CD14-positive monocyte (primary cell): Measurements from ENCODE around the gene NIPBL. TPM values are rescaled to one million over a fixed set of nuclear protein-coding genes. Genes with fewer than 3 reads are reported as not detected.
A peak's percentile ranks its signal among the peaks of the same experiment; 100 is the strongest.

Experiments
- DNase-seq, 3 donors: peaks; one replicate each; pipeline ENCODE4 v3.0.0-alpha.2; 2011 to 2022
- H2AFZ ChIP-seq: 2 replicates; pipeline ENCODE4 v1.6.0; 2012; ENCODE audit warnings: mild to moderate bottlenecking, low read depth, low read length, inconsistent platforms; ENCODE audit not compliant: insufficient read depth, poor library complexity, severe bottlenecking
- H3K27ac ChIP-seq, 2 donors: 1 replicate in 1 of 2; 2 replicates in 1 of 2; pipeline ENCODE4 v1.5.1; 2012 to 2013; ENCODE audit warnings: low read length in 2 of 2, control low read depth in 1 of 2, inconsistent platforms in 1 of 2, low read depth in 1 of 2, mild to moderate bottlenecking in 1 of 2
- H3K27me3 ChIP-seq, 2 donors: one replicate each; pipeline versions ENCODE4 v1.6.0 to v1.6.1; 2011 to 2013; ENCODE audit warnings: low read length in 2 of 2; ENCODE audit not compliant: control insufficient read depth in 2 of 2, insufficient read depth in 2 of 2
- H3K36me3 ChIP-seq, 2 donors: replicated peaks in 1 of 2; 1 replicate in 1 of 2; 2 replicates in 1 of 2; pipeline versions ENCODE4 v1.5.1 to v1.6.1; 2012 to 2013; ENCODE audit warnings: low read length in 2 of 2, control low read depth in 1 of 2, inconsistent platforms in 1 of 2, mild to moderate bottlenecking in 1 of 2; ENCODE audit not compliant: insufficient read depth in 2 of 2, control insufficient read depth in 1 of 2
- H3K4me1 ChIP-seq, 2 donors: 1 replicate in 1 of 2; 2 replicates in 1 of 2; pipeline versions ENCODE4 v1.5.1 to v1.6.1; 2012 to 2013; ENCODE audit warnings: low read length in 2 of 2, control low read depth in 1 of 2, inconsistent platforms in 1 of 2, mild to moderate bottlenecking in 1 of 2, moderate library complexity in 1 of 2; ENCODE audit not compliant: insufficient read depth in 2 of 2, control insufficient read depth in 1 of 2
- H3K4me2 ChIP-seq: replicated peaks from 2 replicates; pipeline ENCODE3; 2012; ENCODE audit warnings: low read length, moderate library complexity, mild to moderate bottlenecking; ENCODE audit not compliant: poor library complexity, severe bottlenecking; ENCODE audit errors: extremely low read depth
- H3K4me3 ChIP-seq, 3 experiments: fragments of 200-600 bp in 1 of 3; sonication (generic) in 1 of 3; replicated peaks in 1 of 3; 1 replicate in 2 of 3; 2 replicates in 1 of 3; pipeline ENCODE4 v1.5.1; 2011 to 2013; ENCODE audit warnings: low read length in 3 of 3, mild to moderate bottlenecking in 3 of 3, control low read depth in 2 of 3, low read depth in 2 of 3, inconsistent platforms in 1 of 3, moderate library complexity in 1 of 3
- H3K79me2 ChIP-seq: 2 replicates; pipeline ENCODE4 v1.6.0; 2012; ENCODE audit warnings: mild to moderate bottlenecking, control low read depth, inconsistent platforms, low read length, moderate library complexity; ENCODE audit not compliant: insufficient read depth
- H3K9ac ChIP-seq: 2 replicates; pipeline ENCODE4 v1.6.0; 2017; ENCODE audit warnings: low read length, mild to moderate bottlenecking; ENCODE audit not compliant: insufficient read depth, poor library complexity, severe bottlenecking
- H3K9me3 ChIP-seq, 2 donors: replicated peaks in 1 of 2; 1 replicate in 1 of 2; 2 replicates in 1 of 2; pipeline versions ENCODE4 v1.5.1 to v1.6.1; 2012 to 2013; ENCODE audit warnings: low read length in 2 of 2, control low read depth in 1 of 2; ENCODE audit not compliant: control insufficient read depth in 1 of 2, insufficient read depth in 1 of 2
- H4K20me1 ChIP-seq: 2 replicates; pipeline ENCODE4 v1.6.0; 2012; ENCODE audit warnings: mild to moderate bottlenecking, low read length, control low read depth, moderate library complexity; ENCODE audit not compliant: insufficient read depth
- H3K27ac Mint-ChIP-seq, 7 donors: one replicate each; pipeline ENCODE4 v1.8.0; 2020; ENCODE audit warnings: mild to moderate bottlenecking in 7 of 7, mixed read lengths in 7 of 7, moderate library complexity in 6 of 7, inconsistent platforms in 2 of 7
- H3K27me3 Mint-ChIP-seq, 3 donors: one replicate each; pipeline ENCODE4 v1.8.0; 2021 to 2022; ENCODE audit warnings: low read depth in 3 of 3, mild to moderate bottlenecking in 3 of 3, mixed read lengths in 3 of 3, moderate library complexity in 3 of 3, inconsistent platforms in 1 of 3
- H3K36me3 Mint-ChIP-seq, 2 donors: one replicate each; pipeline ENCODE4 v1.8.0; 2020; ENCODE audit warnings: mixed read lengths in 2 of 2, inconsistent platforms in 1 of 2, mild to moderate bottlenecking in 1 of 2
- H3K4me1 Mint-ChIP-seq: one replicate; pipeline ENCODE4 v1.8.0; 2020; ENCODE audit warnings: mild to moderate bottlenecking, mixed read lengths
- H3K4me3 Mint-ChIP-seq, 2 donors: one replicate each; pipeline ENCODE4 v1.8.0; 2020; ENCODE audit warnings: mild to moderate bottlenecking in 2 of 2, mixed read lengths in 2 of 2, moderate library complexity in 1 of 2
- H3K9me3 Mint-ChIP-seq, 7 donors: one replicate each; pipeline ENCODE4 v1.8.0; 2020 to 2022; ENCODE audit warnings: mixed read lengths in 7 of 7, mild to moderate bottlenecking in 6 of 7, moderate library complexity in 6 of 7, inconsistent platforms in 2 of 7
- CTCF ChIP-seq: fragments of 200-600 bp; IDR thresholded peaks from one replicate; pipeline ENCODE4 v1.8.0; 2022; ENCODE audit warnings: antibody characterized with exemption, mild to moderate bottlenecking
- WGBS: methylation state at CpG from one replicate; pipeline ENCODE4 v1.1.5; 2013; ENCODE audit warnings: missing lambda C conversion rate; ENCODE audit not compliant: insufficient coverage; 5-methylcytosine and 5-hydroxymethylcytosine counted together
- intact Hi-C, 2 donors: fragments of 100-400 bp; cut with micrococcal nuclease; formaldehyde crosslinking; loops; one replicate each; pipeline versions ENCODE4 v1.15.0 to v1.15.1; 2023
- polyA plus RNA-seq, 3 donors: library from polyadenylated mRNA; depleted of rRNA in 1 of 3; unstranded in 2 of 3; stranded (reverse) in 1 of 3; fragments of 300-500 nt in 2 of 3; fragments of >200 nt in 1 of 3; fragmentation: Illumina TruSeq in 2 of 3; gene quantifications; 1 replicate in 2 of 3; 2 replicates in 1 of 3; pipeline ENCODE4 v1.2.3, GENCODE V29; 2012 to 2021

Gene NIPBL
- polyA plus RNA-seq, 3 donors, result 6.6 to 36.0 (median 16.2) TPM

GRCh38 chr5:36876965-36877666 is 547 bp downstream of the NIPBL start:
- Histone ChIP-seq H2AFZ (peak overlapping the region; percentile 74), H3K36me3 (no peaks in the 10 kb centered on the region), H3K27ac (peak overlapping the region; percentile 94 to 100), H3K9ac (peak overlapping the region; percentile 99), H3K79me2 (peaks cover 98% of the 10 kb centered on the region), H4K20me1 (peaks cover 73% of the 10 kb centered on the region), H3K4me2 (peak overlapping the region; percentile 96), H3K4me3 (peak overlapping the region; percentile 87 to 98 (median 97)), H3K27me3 (no peaks in the 10 kb centered on the region), H3K4me1 (peaks cover 27 to 66% of the 10 kb centered on the region in 2 donors), H3K9me3 (no peaks in the 10 kb centered on the region)
- DNase-seq, result peak; percentile 38 to 65 (median 53)
- Mint-ChIP-seq H3K4me1 (peaks cover 58% of the 10 kb centered on the region), H3K27ac (peak overlapping the region; percentile 96 to 98 (median 98)), H3K4me3 (peak overlapping the region; percentile 98 to 99), H3K27me3 (no peaks in the 10 kb centered on the region), H3K36me3 (peaks cover 0 to 5% of the 10 kb centered on the region in 2 donors), H3K9me3 (peaks cover 0 to 2% (median 0%) of the 10 kb centered on the region in 7 donors)
- intact Hi-C loops, result loop anchor here in 1 of 2 donors (5.0 kb wide), 2 partner anchors 65 to 140 kb away; no protein-coding TSS in a partner anchor
- TF ChIP-seq CTCF, result no peak
- under 1% methylated on average over 49 of the region's 57 CpGs for WGBS

GRCh38 chr5:36877667-36878391 is 1.3 kb downstream of the NIPBL start:
- H3K27ac Mint-ChIP-seq, result peak overlapping the region; percentile 96 to 98 (median 98)
- Histone ChIP-seq H3K79me2 (peaks cover 98% of the 10 kb centered on the region), H4K20me1 (peaks cover 80% of the 10 kb centered on the region), H3K9me3 (no peaks in the 10 kb centered on the region), H3K36me3 (no peaks in the 10 kb centered on the region), H3K4me2 (peak overlapping the region; percentile 96), H3K27ac (peak overlapping the region; percentile 94 to 100), H3K4me1 (peaks cover 27 to 73% of the 10 kb centered on the region in 2 donors), H2AFZ (peak overlapping the region; percentile 74), H3K9ac (peak overlapping the region; percentile 99), H3K27me3 (no peaks in the 10 kb centered on the region), H3K4me3 (peak overlapping the region; percentile 87 to 98 (median 97))
- peaks cover 58% of the 10 kb centered on the region for H3K4me1 Mint-ChIP-seq
- peak overlapping the region; percentile 98 to 99 for H3K4me3 Mint-ChIP-seq
- no peaks in the 10 kb centered on the region for H3K9me3 Mint-ChIP-seq
- peak; percentile 23 to 40 (median 33) for DNase-seq
- no peaks in the 10 kb centered on the region for H3K27me3 Mint-ChIP-seq
- H3K36me3 Mint-ChIP-seq, result no peaks in the 10 kb centered on the region
- no peak for TF ChIP-seq CTCF
- no CpG with 5 or more reads among the region's 11 CpGs for WGBS
- intact Hi-C loops, result loop anchor here in 1 of 2 donors (5.0 kb wide), 2 partner anchors 64 to 141 kb away; no protein-coding TSS in a partner anchor
